GM20000 (cell line): ENCODE results near the gene MACROH2A2.
"Not testable (repeated sequence)": the region's sequence is repeated elsewhere in the genome, so short reads cannot be mapped to it uniquely, and the experiment has no call there.

Experiments
- DNase-seq: peaks from one replicate; pipeline ENCODE4 v3.0.0; 2012; ENCODE audit warnings: low spot score
- CTCF ChIP-seq: IDR thresholded peaks from 2 replicates; pipeline ENCODE4 v1.5.1; 2012; ENCODE audit warnings: mild to moderate bottlenecking, control low read depth; ENCODE audit errors: extremely low read depth, missing control alignments

MACROH2A2 gene

GRCh38 chr10:70146489-70147258, 94.0 kb downstream of the MACROH2A2 start, which contains the start of gene TYSND1:
Gene TYSND1 (minus strand): TSS chr10:70146700. CDS start chr10:70146586, 114 bp downstream.
- peak; percentile 81 for TF ChIP-seq CTCF
- DNase-seq = peak; percentile 98

- no peak for TF ChIP-seq CTCF
- no peak for DNase-seq
These were observed 94.6 kb downstream of the MACROH2A2 start for GRCh38 chr10:70147259-70147625.

GRCh38 chr10:70148516-70148915, 95.9 kb downstream of the MACROH2A2 start:
- TF ChIP-seq CTCF = no peak
- no peak for DNase-seq

- TF ChIP-seq CTCF = no peak
These were observed 102.7 kb downstream of the MACROH2A2 start for GRCh38 chr10:70155255-70155838.

GRCh38 chr10:70158113-70158512, 105.5 kb downstream of the MACROH2A2 start:
- no peak for DNase-seq
- no peak for TF ChIP-seq CTCF

More at GRCh38 chr10:70155255-70155838, 102.7 kb downstream of the MACROH2A2 start:
- no peak for DNase-seq

- DNase-seq = not testable (repeated sequence)
These were observed 106.7 kb downstream of the MACROH2A2 start for GRCh38 chr10:70159366-70159765.

- no peak for DNase-seq
- TF ChIP-seq CTCF = no peak
These were observed 108.2 kb downstream of the MACROH2A2 start for GRCh38 chr10:70160798-70161197.
